SK-N-SH (cell line): Measurements from ENCODE around the gene NME3. TPM values are rescaled to one million over a fixed set of nuclear protein-coding genes. Genes with fewer than 3 reads are reported as not detected.

ENCODE experiments used
- CTCF ChIA-PET: fragments of 300-600, 350-600 bp; formaldehyde crosslinking; extraction: SDS; loops from one replicate; lab custom pipeline; 2021; lab: Yijun Ruan, JAX
- POLR2A ChIA-PET: fragments of 350-600 bp; sonication (Branson Sonifier 250); formaldehyde crosslinking; extraction: SDS; loops from one replicate; lab custom pipeline; 2020; ENCODE audit warnings: antibody characterized with exemption, inconsistent platforms; lab: Yijun Ruan, JAX
- DNase-seq: peaks from one replicate; pipeline ENCODE4 v3.0.0; 2012
- H2AFZ ChIP-seq: fragments of 200-600 bp; sonication (generic); 2 replicates; pipeline ENCODE4 v1.8.1; 2016; ENCODE audit warnings: antibody characterized with exemption, mild to moderate bottlenecking, low read depth
- H3F3A ChIP-seq: fragments of 200-600 bp; sonication (generic); replicated peaks from 2 replicates; pipeline ENCODE3; 2016; ENCODE audit warnings: antibody characterized with exemption, mild to moderate bottlenecking; ENCODE audit not compliant: insufficient read depth
- H3K27ac ChIP-seq, 2 experiments: fragments of 200-500 bp in 1 of 2; fragments of 200-600 bp in 1 of 2; sonication (Bioruptor generic) in 1 of 2; sonication (generic), shearing (Covaris generic) in 1 of 2; 2 replicates each; pipeline versions ENCODE4 v1.5.1 to v1.6.1; 2014 to 2016; ENCODE audit warnings: low read depth in 2 of 2, inconsistent platforms in 1 of 2, low read length in 1 of 2, mild to moderate bottlenecking in 1 of 2, mixed read lengths in 1 of 2
- H3K27me3 ChIP-seq: fragments of 200-600 bp; sonication (generic), shearing (Covaris generic); 2 replicates; pipeline ENCODE4 v1.6.1; 2016; ENCODE audit warnings: mixed run types; ENCODE audit not compliant: insufficient read depth
- H3K36me3 ChIP-seq, 2 experiments: fragments of 200-500 bp in 1 of 2; fragments of 200-600 bp in 1 of 2; sonication (Bioruptor generic) in 1 of 2; sonication (generic) in 1 of 2; replicated peaks in 1 of 2; 2 replicates each; pipeline versions ENCODE3 to v1.5.1; 2014 to 2016; ENCODE audit warnings: low read length in 1 of 2, mild to moderate bottlenecking in 1 of 2; ENCODE audit not compliant: insufficient read depth in 2 of 2, control insufficient read depth in 1 of 2
- H3K4me1 ChIP-seq, 2 experiments: fragments of 200-500 bp in 1 of 2; fragments of 200-600 bp in 1 of 2; sonication (Bioruptor generic) in 1 of 2; sonication (generic), shearing (Covaris generic) in 1 of 2; 2 replicates each; pipeline versions ENCODE4 v1.5.1 to v1.6.1; 2014 to 2016; ENCODE audit warnings: low read depth in 1 of 2, low read length in 1 of 2, mixed run types in 1 of 2; ENCODE audit not compliant: insufficient read depth in 2 of 2, control insufficient read depth in 1 of 2
- H3K4me2 ChIP-seq: fragments of 200-600 bp; sonication (generic), shearing (Covaris generic); 2 replicates; pipeline ENCODE4 v1.6.1; 2017; ENCODE audit warnings: mixed run types
- H3K4me3 ChIP-seq, 2 experiments: fragments of 200-500 bp in 1 of 2; fragments of 200-600 bp in 1 of 2; sonication (Bioruptor generic) in 1 of 2; sonication (generic), shearing (Covaris generic) in 1 of 2; 2 replicates each; pipeline versions ENCODE4 v1.5.1 to v1.8.1; 2014 to 2016; ENCODE audit warnings: low read depth in 2 of 2, inconsistent platforms in 1 of 2, low read length in 1 of 2, mild to moderate bottlenecking in 1 of 2, mixed read lengths in 1 of 2, moderate library complexity in 1 of 2
- H3K79me2 ChIP-seq: fragments of 200-600 bp; sonication (generic); 2 replicates; pipeline ENCODE4 v1.8.1; 2017; ENCODE audit warnings: mild to moderate bottlenecking; ENCODE audit not compliant: insufficient read depth
- H3K9ac ChIP-seq: fragments of 200-600 bp; sonication (generic); 2 replicates; pipeline ENCODE4 v1.6.1; 2017; ENCODE audit warnings: mixed run types
- H3K9me2 ChIP-seq: fragments of 200-600 bp; sonication (generic); 2 replicates; pipeline ENCODE4 v1.6.1; 2017; ENCODE audit warnings: mixed run types
- H3K9me3 ChIP-seq: fragments of 200-600 bp; sonication (generic); 2 replicates; pipeline ENCODE4 v1.6.1; 2017; ENCODE audit warnings: mixed run types, mild to moderate bottlenecking, moderate library complexity
- H4K20me1 ChIP-seq: fragments of 200-600 bp; sonication (generic); 2 replicates; pipeline ENCODE4 v1.6.1; 2017; ENCODE audit warnings: mild to moderate bottlenecking, mixed run types; ENCODE audit not compliant: insufficient read depth
- CHD2 ChIP-seq: fragments of 150-350 bp; IDR thresholded peaks from 2 replicates; pipeline ENCODE4 v1.6.1; 2018; ENCODE audit warnings: low read length; ENCODE audit not compliant: partially characterized antibody
- EZH2phosphoT487 ChIP-seq: fragments of 200-600 bp; sonication (generic); IDR thresholded peaks from 2 replicates; pipeline ENCODE4 v1.6.1; 2017; ENCODE audit warnings: low read depth, mixed run types, mild to moderate bottlenecking, antibody characterized with exemption, moderate library complexity, borderline replicate concordance
- FOSL2 ChIP-seq: IDR thresholded peaks from 2 replicates; pipeline ENCODE4 v1.4.0; 2012; ENCODE audit warnings: low read depth, mild to moderate bottlenecking, moderate library complexity, borderline replicate concordance
- FOXJ3 ChIP-seq: sonication (generic); formaldehyde crosslinking; IDR thresholded peaks from 2 replicates; pipeline ENCODE4 v1.5.1; 2020; ENCODE audit warnings: mild to moderate bottlenecking, missing genetic modification reagents
- FOXM1 ChIP-seq: IDR thresholded peaks from 2 replicates; pipeline ENCODE4 v1.4.0; 2012; ENCODE audit warnings: low read depth, mild to moderate bottlenecking
- GATA2 ChIP-seq: sonication (generic); formaldehyde crosslinking; IDR thresholded peaks from 2 replicates; pipeline ENCODE4 v1.5.0; 2020; ENCODE audit warnings: mild to moderate bottlenecking, missing genetic modification reagents
- JUND ChIP-seq: IDR thresholded peaks from 2 replicates; pipeline ENCODE4 v1.4.0; 2012
- MAX ChIP-seq: IDR thresholded peaks from 2 replicates; pipeline ENCODE4 v1.4.0; 2012; ENCODE audit warnings: low read depth
- MEF2A ChIP-seq: IDR thresholded peaks from 2 replicates; pipeline ENCODE4 v1.4.0; 2012; ENCODE audit warnings: low read depth, borderline replicate concordance
- MXI1 ChIP-seq: IDR thresholded peaks from 2 replicates; pipeline ENCODE4 v1.6.1; 2012; ENCODE audit warnings: mild to moderate bottlenecking, low read depth, low read length, improper control_type of control experiment
- POLR2AphosphoS5 ChIP-seq: IDR thresholded peaks from 2 replicates; pipeline ENCODE4 v1.6.1; 2012; ENCODE audit warnings: low read depth, low read length
- TCF12 ChIP-seq: IDR thresholded peaks from 2 replicates; pipeline ENCODE4 v1.4.0; 2012
- TEAD4 ChIP-seq: IDR thresholded peaks from 2 replicates; pipeline ENCODE4 v1.4.0; 2012; ENCODE audit warnings: mild to moderate bottlenecking, borderline replicate concordance; ENCODE audit not compliant: insufficient read depth
- ZBTB33 ChIP-seq: IDR thresholded peaks from 2 replicates; pipeline ENCODE4 v1.4.0; 2012; ENCODE audit warnings: low read depth, borderline replicate concordance
- WGBS: methylation state at CpG from one replicate; pipeline ENCODE4 v1.1.6; 2017; ENCODE audit warnings: low lambda C conversion rate; 5-methylcytosine and 5-hydroxymethylcytosine counted together
- polyA plus RNA-seq, 3 experiments: library from polyadenylated mRNA; depleted of rRNA; stranded (reverse); fragments of >200 nt; gene quantifications; 2 replicates each; pipeline ENCODE4 v1.2.3, GENCODE V29; 2012
- TF ChIP-seq, protein P1 (sequence below): IDR thresholded peaks from 2 replicates; pipeline ENCODE4; 2012
- TF ChIP-seq, protein P2 (sequence below): fragments of 150-350 bp; IDR thresholded peaks from 2 replicates; pipeline ENCODE4 v1.6.1; 2016; ENCODE audit warnings: mild to moderate bottlenecking, low read depth, low read length
- TF ChIP-seq, protein P3 (sequence below): IDR thresholded peaks from 2 replicates; pipeline ENCODE4 v1.4.0; 2012; ENCODE audit warnings: low read depth, borderline replicate concordance
- TF ChIP-seq, protein P4 (sequence below): fragments of 150-350 bp; IDR thresholded peaks from 2 replicates; pipeline ENCODE4 v1.6.1; 2017; ENCODE audit warnings: antibody characterized with exemption, low read length, low read depth, borderline replicate concordance

The NME3 gene
- polyA plus RNA-seq, 1 of the 3 experiments (the other 2 are of a cell fraction) = 77.2 TPM

DNA sequence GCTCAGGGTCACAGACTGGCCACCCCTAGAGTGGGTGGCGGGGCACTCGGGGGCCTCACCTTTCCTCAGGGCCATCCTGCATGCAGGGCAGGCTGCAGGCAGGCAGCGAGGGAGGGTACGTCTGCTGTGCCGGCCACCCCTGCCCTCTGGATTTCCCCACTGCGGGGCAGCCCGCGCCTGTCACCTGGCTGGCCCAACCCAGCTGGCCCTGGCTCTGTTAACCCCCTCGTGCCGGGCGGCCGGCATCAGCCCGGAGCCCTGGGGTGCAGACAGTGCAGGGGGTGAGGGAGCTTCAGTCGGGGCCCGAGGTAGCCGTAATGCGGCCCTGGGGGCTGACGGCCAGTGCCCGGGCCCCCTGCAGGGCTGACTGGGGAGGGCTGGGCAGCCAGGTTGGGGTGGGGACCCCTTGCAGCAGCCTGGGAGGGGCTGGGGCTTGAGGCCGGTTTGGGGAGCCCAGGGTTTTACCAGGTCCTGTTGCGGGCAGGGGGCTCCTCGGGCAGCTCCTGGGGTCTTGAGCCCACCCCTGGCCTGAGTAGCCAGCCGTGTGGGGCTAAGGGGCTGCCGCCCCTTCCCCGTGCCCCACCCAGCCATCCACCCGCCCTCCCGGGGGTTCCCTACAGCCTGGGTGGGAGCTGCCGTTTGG lies 22.4 kb upstream of the NME3 start, which contains the start of gene IGFALS:
IGFALS (minus strand) TSS at position 128 of the 643 bp plus-strand sequence; CDS start at position 75, 53 bp downstream.
- H3K4me2 ChIP-seq = no peak within 1 kb of the TSS
- ChIA-PET POLR2A (no interaction called here), CTCF (interaction anchor here (1.4 kb wide), 1 partner anchor 10 kb away, joined by 5 read pairs; no protein-coding TSS in a partner anchor)
- no peak within 1 kb of the TSS for H3K9ac ChIP-seq
- no peaks in the 10 kb centered on the region for H3F3A ChIP-seq
- no peak for DNase-seq
- H3K9me2 ChIP-seq = no peaks in the 10 kb centered on the region
- no peak within 1 kb of the TSS; a peak in 1 of 4 replicates for H3K27ac ChIP-seq
- TF ChIP-seq MEF2A = no peak
- no peak for TF ChIP-seq EZH2phosphoT487
- TF ChIP-seq FOXM1 = no peak
- TF ChIP-seq, protein P1, sequence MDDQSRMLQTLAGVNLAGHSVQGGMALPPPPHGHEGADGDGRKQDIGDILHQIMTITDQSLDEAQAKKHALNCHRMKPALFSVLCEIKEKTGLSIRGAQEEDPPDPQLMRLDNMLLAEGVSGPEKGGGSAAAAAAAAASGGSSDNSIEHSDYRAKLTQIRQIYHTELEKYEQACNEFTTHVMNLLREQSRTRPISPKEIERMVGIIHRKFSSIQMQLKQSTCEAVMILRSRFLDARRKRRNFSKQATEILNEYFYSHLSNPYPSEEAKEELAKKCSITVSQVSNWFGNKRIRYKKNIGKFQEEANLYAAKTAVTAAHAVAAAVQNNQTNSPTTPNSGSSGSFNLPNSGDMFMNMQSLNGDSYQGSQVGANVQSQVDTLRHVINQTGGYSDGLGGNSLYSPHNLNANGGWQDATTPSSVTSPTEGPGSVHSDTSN = no peak
- no peak for TF ChIP-seq FOSL2
- no peak for TF ChIP-seq CHD2
- TF ChIP-seq MXI1 = no peak
- TF ChIP-seq, protein P2, sequence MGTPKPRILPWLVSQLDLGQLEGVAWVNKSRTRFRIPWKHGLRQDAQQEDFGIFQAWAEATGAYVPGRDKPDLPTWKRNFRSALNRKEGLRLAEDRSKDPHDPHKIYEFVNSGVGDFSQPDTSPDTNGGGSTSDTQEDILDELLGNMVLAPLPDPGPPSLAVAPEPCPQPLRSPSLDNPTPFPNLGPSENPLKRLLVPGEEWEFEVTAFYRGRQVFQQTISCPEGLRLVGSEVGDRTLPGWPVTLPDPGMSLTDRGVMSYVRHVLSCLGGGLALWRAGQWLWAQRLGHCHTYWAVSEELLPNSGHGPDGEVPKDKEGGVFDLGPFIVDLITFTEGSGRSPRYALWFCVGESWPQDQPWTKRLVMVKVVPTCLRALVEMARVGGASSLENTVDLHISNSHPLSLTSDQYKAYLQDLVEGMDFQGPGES = no peak
- TF ChIP-seq JUND = no peak
- TF ChIP-seq GATA2 (CRISPR knock-in tag) = no peak
- no peak for TF ChIP-seq MAX
- TF ChIP-seq FOXJ3 (CRISPR knock-in tag) = no peak
- TF ChIP-seq TCF12 = no peak
- TF ChIP-seq, protein P3, sequence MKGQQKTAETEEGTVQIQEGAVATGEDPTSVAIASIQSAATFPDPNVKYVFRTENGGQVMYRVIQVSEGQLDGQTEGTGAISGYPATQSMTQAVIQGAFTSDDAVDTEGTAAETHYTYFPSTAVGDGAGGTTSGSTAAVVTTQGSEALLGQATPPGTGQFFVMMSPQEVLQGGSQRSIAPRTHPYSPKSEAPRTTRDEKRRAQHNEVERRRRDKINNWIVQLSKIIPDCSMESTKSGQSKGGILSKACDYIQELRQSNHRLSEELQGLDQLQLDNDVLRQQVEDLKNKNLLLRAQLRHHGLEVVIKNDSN = no peak
- TF ChIP-seq POLR2AphosphoS5 = no peak
- TF ChIP-seq, protein P4, sequence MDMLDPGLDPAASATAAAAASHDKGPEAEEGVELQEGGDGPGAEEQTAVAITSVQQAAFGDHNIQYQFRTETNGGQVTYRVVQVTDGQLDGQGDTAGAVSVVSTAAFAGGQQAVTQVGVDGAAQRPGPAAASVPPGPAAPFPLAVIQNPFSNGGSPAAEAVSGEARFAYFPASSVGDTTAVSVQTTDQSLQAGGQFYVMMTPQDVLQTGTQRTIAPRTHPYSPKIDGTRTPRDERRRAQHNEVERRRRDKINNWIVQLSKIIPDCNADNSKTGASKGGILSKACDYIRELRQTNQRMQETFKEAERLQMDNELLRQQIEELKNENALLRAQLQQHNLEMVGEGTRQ = no peak
- no peak for TF ChIP-seq TEAD4
- TF ChIP-seq ZBTB33 = no peak
- WGBS = 86% methylated on average over 8 of the region's 28 CpGs
- H3K27me3 ChIP-seq = no peaks in the 10 kb centered on the region
- no peaks in the 10 kb centered on the region for H3K79me2 ChIP-seq
- H3K4me3 ChIP-seq = no peak within 1 kb of the TSS
- H3K36me3 ChIP-seq = peaks cover 0 to 22% of the 10 kb centered on the region in 2 experiments
- no peak within 1 kb of the TSS for H2AFZ ChIP-seq
- no peaks in the 10 kb centered on the region; a peak in 1 of 4 replicates for H3K4me1 ChIP-seq
- no peaks in the 10 kb centered on the region for H3K9me3 ChIP-seq
- H4K20me1 ChIP-seq = no peaks in the 10 kb centered on the region
